Right kidney (tissue), 1 donor: ENCODE measurements around the gene TSPO.

ENCODE experiments used
- DNase-seq: peaks from one replicate; pipeline ENCODE4 v3.0.0-alpha.2; 2016

The TSPO gene

DNA sequence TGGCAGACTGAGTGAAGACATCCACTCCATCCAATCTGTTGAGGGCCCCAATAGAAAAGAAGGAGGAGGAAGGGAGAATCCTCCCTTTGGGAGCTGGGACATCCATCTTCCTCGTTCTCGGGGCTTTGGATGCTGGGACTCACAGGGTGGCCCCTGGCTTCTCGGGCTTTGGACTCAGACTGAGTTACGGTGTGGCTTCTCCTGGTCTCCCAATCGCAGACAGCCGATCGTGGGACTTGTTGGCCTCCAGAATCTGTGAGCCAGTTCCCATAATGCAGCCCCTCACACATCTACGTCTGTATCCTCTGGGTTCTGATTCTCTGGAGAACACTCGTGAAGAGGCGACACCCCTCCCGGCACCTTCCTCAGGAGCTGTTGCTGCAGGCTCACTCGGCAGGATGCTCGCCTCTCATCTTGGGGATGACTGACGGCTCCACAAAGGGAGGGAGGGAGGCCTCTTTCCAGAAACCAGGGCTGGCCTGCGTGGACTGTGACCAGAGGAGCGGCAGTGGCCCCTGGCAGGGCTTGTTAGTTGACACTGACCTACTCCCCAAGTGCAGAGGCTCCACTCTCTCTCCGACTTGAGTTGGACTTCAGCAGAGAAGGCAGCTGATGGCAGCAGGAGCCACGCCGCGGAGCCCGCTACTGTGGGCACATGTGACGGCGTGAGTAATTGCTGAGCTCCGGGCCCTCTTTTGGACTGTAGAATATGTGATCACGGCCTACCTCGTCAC is 50.3 kb downstream of the TSPO start:
- DNase-seq = no peak

DNA sequence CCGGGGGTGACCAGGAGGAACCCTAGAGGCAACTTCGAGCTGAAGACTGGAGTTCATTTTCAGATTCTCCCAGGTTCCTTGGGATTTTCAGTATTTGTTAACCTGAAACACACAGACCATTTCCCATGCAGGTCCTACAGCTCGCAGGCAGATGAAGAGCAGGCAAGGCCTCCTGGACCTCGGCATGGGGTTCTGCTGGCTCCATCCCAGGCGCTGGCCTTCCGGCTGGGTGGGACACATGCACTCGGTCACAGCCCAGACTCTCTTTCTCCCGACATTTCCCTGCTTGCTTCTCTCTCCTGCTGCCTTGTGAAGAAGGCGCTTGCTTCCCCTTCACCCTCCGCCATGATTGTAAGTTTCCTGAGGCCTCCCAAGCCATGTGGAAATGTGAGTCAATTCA is 51.0 kb downstream of the TSPO start:
- no peak for DNase-seq

DNA sequence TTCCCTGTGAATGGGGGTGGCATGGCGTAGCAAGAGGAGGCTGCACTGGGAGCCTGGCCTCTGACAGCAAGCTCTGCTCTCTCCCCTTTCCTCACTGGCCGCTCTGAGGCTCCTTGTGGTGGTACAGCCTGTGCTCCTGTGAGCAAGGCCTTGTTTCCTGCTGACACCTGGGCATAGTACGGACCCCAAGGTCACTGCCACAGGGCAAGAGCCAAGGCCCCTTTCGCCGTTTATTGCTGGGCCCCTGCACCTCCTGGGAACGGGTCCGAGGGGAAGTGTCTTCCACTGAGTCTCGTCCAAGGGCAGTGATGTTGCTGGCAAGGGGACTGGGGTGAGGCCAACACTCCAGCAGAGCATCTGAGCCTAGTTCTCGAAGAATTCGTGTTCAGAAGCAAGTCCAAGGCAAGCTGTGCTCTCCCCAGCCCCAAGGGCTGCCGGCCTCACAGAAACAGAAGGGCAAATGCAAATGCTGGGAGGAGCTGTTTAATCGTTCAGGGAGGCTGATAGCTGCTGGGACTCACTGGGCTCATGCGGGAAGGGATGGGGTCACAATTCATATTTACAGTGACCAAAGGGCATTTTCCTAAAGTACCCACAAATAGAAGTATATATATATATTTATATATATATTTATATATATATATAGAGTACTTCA is 51.5 kb downstream of the TSPO start:
- DNase-seq = no peak

DNA sequence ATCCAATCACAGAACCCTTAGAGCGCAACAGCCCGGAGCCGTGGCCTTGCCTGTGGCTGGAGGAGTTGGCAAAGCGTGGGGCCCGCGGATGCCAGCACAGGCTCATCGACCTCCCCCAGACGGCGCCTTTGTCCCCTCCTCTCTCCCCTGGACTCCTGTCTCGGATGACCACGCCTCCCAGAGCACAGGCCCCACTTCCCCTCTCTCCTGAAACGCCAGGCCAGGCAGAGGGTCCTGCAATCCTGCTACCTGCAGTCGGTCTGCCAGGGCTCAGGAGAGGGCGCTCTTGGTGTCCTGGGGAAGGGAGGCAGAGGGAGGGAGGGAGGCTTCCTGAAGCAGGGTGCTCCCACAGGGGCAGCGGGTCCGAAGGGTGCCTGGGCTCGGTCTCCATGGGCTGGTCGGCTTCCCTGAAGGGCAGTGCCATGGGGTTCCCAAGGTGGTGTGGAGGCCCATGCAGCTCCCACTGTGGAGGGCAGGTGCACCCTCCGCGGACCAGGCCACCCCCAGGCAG is 52.2 kb downstream of the TSPO start:
- peak; percentile 60 for DNase-seq

DNA sequence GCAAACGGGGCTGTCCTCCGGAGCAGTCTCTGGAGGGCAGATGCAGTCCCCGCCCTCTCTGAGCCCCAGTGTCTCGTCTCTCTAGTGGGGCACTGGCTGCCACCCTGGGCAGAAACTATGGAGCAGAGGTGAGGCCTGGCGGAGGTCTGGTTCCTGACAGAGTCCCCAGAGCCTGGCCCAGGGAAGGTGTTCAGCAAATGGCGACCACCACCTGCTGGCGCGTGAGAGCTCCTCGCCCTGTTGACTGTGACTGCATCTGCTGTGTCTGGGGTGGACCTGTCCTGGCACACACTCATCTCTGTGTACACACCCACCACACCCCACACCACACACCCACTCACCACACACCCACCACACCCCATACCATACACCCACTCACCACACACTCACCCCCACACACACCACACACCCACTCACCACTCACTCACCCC is 53.9 kb downstream of the TSPO start:
- no peak for DNase-seq

DNA sequence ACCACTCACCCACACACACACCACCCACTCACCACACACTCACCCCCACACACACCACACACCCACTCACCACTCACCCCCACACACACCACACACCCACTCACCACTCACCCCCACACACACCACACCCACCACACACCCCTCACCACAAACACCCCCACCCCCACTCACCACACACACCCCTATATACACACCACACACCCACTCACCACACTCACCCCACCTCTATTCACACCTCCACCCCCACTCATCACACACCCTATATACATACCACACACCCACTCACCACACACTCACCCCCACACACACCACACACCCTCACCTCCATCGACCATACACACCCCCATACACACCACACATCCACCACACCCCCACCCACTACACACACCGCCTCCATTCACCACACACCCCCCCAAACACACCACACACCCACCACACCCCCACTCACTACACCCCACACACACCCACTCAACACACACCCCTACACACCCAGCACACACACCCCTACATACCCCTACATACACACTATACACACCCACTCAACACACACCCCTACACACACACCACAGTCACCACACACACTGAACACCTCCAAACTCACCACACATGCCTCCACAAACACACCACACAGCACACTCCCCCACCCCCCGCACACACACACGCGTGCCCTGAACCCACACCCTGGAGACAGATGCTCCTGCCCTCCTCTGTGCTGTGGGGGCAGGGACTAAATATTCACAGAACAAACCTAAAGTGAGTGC is 54.6 kb downstream of the TSPO start:
- no peak for DNase-seq

DNA sequence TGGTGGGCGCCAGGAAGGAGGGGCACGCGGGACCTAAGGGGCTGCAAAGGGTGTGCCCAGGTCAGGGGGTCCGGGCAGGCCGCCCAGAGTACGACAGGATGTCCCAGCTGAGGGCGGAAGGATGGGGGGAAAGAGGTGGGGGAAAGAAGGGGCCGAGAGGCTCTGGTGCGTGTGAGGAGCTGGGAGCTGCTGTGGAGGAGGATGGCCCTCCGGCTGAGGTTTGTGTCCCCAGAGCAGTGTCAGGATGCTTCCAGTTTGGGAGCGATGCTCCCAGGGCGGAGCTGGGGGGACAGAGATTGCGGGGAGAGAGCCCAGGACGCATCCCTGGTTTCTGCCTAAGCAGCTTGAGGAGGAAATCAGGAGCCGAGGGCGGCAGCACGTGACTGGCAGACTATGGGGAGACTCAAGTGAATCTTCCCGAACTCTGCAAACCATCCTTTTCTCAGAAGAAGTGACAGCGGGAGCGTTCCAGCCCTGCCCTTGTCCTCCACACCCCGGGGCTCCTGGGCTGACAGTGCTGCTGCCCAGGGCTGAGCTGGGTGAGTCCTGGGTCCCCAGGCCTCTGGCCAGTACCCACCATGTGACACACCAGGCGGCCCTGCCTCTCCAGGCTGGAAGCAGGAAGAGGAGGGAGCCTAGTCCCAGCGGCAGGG is 55.3 kb downstream of the TSPO start:
- DNase-seq = no peak

DNA sequence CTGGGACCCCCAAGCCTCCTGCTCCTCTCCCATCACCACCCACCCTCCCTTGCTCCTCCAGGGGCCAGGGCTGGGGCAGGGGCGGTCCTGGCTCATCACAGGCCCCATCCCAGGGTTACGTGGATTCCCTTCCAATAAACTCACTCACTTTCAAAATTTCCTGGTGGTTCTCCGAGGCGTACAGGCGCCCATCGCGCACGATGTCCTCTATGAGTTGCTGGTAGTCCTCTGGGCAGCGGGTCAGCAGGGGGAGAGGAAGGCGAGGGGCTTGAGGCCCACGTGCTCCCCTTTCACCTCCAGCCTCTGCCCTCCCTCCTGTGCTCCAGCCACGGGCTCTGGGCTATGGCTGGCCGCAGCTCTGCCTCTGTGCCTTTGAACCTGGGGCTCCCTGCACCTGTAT is 56.0 kb downstream of the TSPO start:
- DNase-seq = no peak

DNA sequence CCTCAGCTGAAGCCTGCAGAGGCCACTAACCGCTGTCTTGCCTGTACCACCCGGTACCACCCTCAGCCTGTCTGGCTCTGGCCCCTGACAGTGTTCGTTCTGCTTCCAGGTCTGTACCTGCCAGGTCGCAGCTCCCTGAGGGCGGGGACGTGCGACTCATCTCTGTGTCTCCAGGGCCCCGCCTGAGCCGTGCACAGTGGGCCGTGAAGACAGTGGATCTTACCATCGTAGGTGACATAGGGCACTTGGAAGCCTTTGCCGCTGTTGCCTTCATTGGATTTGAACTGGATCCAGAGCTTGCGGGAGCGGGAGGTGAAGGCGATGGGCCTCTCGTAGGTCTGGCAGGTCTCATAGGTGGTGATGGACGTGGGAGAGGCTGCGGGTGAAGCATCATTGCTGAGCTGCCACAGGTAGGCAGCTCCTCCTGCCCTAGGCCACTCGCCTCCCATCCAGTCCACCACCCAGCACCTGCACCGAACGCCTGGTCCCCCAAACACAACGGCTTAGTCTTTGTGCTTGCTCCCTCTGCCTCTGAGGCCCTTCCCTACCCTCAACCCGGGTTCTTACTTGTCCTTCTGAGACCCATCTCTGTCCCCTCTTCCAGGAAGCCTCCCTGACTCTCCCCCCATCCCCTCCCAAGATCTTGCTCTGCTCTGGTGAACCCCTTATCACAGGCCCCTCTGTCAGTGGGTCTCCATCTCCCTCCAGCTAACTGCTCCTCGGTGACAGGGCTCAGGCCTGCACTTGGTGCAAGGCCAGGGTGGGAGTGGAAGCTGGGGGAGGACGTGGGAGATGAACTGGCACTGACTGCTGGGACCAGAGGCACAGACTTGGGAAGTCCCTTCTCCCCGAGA is 56.7 kb downstream of the TSPO start:
- DNase-seq = no peak

DNA sequence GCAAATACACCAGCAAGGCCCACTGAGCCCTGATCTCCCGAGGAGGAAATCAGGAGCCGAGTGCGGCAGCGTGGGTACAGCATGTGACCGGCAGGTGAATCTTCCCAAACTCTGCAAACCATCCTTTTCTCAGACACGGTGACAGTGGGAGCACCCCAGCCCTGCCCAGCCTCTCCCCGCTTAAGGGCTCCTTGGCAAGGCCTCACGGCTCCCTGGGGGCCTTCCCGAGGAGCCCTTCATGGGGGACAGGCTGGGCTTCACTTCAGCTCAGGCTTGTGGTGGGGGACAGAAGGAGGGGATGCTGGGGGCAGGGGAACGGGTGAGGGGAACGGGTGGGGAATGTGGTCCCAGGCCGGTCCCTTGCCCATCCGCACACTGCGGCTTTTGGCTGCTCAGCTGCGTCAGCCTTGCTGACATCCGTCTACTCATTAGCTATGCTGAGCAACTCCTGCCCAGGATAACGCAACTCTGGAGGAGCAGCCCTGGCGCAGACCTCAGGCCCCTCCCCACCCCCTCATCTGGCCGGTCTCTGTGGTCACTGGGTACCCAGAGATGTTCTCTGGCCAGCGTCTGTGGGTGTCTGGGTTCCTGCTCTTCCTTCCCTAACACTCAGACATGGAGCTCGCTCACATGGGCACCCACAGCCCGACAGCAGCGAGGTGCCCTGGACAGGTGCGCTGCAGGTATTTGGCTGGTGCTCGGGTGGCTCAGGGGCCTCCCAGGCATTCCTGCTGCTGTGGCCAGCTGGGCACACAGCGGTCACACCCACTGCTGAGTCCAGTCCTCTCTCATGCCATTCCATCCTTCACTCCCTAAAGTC is 57.6 kb downstream of the TSPO start:
- DNase-seq = no peak

DNA sequence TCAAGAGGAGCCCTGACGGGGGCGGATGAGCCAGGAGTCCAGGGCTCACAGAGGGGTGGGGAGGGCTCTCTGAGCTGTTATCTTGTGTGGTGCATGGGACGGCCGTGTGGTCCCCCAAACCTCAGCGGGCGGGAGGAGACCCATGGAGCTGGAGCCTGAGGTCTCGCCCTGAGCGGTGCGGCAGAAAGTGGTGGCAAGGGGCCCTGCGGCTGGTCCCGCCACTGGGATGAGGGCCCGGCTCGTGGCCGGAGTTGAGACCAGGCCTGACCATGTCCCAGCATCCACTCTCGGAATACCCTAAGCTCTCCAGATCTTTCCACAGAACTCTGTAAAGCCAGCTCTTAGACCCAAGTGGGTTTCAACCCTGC is 58.1 kb downstream of the TSPO start:
- DNase-seq = no peak

DNA sequence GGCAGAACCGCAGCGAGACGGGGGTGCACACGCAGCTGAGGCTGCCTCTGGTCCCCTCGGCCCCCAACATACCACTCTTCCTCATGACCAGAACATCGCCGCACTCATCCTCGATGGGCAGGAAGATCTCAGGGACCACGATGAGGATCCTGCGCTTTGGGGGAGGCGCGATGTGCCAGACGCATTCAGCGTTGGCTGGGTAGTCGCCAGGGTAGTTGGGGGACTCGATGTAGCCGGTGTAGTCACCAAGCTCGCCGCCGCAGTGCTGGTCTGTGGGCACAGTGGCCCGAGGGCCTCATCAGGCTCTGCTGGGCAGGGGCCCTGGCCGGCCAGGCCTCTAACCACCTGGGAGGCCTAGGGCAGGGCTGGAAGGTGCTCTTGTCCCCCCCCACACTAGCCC is 58.6 kb downstream of the TSPO start:
- no peak for DNase-seq

DNA sequence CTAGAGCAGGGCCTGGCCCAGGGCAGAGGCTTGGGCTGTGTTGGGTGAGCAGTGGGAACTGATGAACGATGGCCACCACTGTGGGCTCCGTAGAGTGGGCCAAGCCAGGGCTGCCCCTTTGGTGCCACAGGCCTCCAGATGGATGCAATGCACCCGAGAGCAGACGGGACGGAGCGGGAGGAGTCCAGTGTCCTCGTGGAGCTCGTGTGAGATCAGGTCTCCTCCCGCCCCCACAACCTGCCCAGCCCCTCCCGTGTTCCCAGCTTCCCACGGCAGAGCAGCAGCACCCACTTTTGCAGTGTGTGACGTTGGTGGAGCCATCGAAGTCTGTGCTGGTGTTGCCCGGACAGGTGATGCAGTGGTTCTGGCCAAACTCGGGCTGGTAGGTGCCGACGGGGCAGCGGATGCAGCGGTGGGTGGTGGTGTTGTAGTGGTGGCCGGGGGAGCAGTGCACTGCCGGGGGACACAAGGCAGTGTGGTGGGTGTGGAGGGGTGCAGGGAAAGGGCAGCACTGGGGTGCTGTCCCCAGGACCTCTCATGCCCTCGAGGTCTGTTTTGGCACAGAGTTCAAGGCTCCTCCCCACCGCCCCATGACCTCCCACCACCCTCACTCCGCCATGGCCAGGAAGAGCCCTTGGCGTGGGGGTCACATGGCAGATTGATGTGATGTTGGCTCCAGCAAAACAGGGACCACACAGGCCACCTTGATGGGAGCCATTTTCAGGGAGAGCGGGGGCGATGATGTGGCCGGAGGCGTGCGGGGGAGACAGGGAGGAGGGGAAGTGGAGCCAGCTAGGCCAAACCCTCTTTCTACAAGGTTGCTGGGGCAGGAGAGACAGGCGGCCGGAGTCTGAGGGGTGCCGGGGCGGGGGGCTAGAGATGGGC is 59.5 kb downstream of the TSPO start:
- no peak for DNase-seq

DNA sequence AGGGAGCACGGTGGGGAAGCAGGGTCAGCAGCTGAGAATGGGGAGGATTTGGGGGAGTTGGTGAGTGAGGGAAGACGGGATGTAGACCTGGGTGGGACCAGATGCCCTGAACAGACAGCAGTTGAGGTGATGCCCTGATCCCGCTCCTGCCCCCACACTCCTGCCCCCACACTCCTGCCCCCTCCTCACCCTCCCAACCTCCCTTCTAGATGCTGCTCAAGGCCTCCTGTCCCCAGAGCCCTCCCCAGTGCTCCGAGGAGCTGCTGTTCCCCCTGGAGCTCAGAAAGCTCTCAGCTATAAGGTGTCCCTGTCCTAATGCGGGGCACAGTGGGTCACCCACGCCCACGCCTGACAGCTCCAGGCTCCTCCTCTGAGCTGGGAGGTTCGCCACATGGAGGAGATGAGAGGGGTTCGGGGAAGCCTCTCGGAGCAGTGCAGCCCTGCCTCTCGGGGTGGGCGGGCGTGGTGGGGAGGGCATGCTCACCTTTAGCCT is 60.6 kb downstream of the TSPO start:
- no peak for DNase-seq

DNA sequence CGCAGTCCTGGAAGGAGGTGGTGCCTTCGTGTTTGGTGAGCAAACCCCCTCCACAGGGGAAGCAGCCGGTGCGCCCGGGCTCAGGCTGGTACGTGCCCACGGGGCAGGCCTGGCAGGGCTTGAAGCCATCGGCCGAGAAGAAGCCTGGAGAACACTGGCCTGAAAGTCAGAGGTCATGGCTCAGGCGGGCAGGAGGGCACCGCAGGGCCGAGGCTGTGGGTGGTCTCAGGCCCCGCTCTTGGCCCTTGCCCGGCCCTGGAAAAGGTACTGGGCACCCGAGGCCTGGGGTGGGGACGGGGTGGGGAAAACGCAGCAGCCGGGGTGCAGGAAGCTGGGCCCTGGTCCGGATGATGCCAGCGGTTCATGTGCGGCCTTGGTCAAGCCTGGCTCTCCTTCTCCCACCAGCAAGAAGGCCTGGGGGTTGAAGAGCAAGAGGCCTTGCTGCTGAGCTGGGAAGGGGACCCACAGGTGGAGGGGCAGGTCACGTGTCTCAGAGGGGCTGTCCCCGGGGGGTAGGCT is 61.1 kb downstream of the TSPO start:
- no peak for DNase-seq
